Endothelial cell of umbilical vein (primary cell): ENCODE measurements around the gene LCN15. TPM values are rescaled to one million over a fixed set of nuclear protein-coding genes. Genes with fewer than 3 reads are reported as not detected.

Experiments
- BruUV-seq: library from RNA; stranded (reverse); fragments of 400-500 nt; replicated peaks from 2 replicates; lab custom pipeline; 2021; lab: Mats Ljungman, UMichigan
- CTCF ChIA-PET: fragments of 300-600, 350-600 bp; sonication (Branson Sonifier 250); formaldehyde crosslinking; loops from one replicate; lab custom pipeline; 2021; ENCODE audit warnings: antibody characterized with exemption, inconsistent platforms; lab: Charles Lee
- POLR2A ChIA-PET: fragments of 300-600, 350-600 bp; sonication (Branson Sonifier 250); formaldehyde crosslinking; loops from one replicate; lab custom pipeline; 2021; ENCODE audit warnings: antibody characterized with exemption, inconsistent platforms; lab: Charles Lee
- DNase-seq: peaks from one replicate; pipeline ENCODE4 v3.0.0-alpha.2; 2011; ENCODE audit warnings: low read depth, low spot score
- FAIRE-seq: peaks from 2 replicates; lab custom pipeline; 2011; peaks lifted over from hg19 to GRCh38; lab: Jason Lieb, UNC
- H2AFZ ChIP-seq: 2 replicates; pipeline ENCODE4 v1.6.0; 2012; ENCODE audit warnings: low read depth, low read length, control low read depth, inconsistent platforms
- H3K27ac ChIP-seq: 2 replicates; pipeline ENCODE4 v1.5.1; 2011; ENCODE audit warnings: low read depth, mild to moderate bottlenecking, control low read depth, low read length, moderate library complexity; ENCODE audit not compliant: insufficient read depth
- H3K27me3 ChIP-seq, 2 experiments: 2 replicates each; pipeline versions ENCODE4 v1.6.0 to v1.6.1; 2011; ENCODE audit warnings: low read length in 2 of 2, mixed read lengths in 1 of 2; ENCODE audit not compliant: control insufficient read depth in 2 of 2, insufficient read depth in 2 of 2
- H3K36me3 ChIP-seq, 2 experiments: 2 replicates in 1 of 2; 3 replicates in 1 of 2; pipeline ENCODE4 v1.5.1; 2011; ENCODE audit warnings: low read length in 2 of 2, mild to moderate bottlenecking in 1 of 2, moderate library complexity in 1 of 2; ENCODE audit not compliant: control insufficient read depth in 2 of 2, insufficient read depth in 2 of 2; ENCODE audit errors: extremely low read depth in 1 of 2
- H3K4me1 ChIP-seq: 3 replicates; pipeline ENCODE4 v1.5.1; 2011; ENCODE audit warnings: mild to moderate bottlenecking, low read length; ENCODE audit not compliant: control insufficient read depth, insufficient read depth; ENCODE audit errors: extremely low read depth
- H3K4me2 ChIP-seq: 2 replicates; pipeline ENCODE4 v1.6.1; 2011; ENCODE audit warnings: low read length, control low read depth, mixed read lengths; ENCODE audit not compliant: insufficient read depth
- H3K4me3 ChIP-seq, 3 experiments: fragments of 200-600 bp in 1 of 3; sonication (generic), shearing (Covaris generic) in 1 of 3; replicated peaks in 1 of 3; 2 replicates each; pipeline ENCODE4 v1.5.1; 2011 to 2016; ENCODE audit warnings: control low read depth in 3 of 3, low read length in 3 of 3, mild to moderate bottlenecking in 2 of 3, inconsistent platforms in 1 of 3, low read depth in 1 of 3, moderate library complexity in 1 of 3; ENCODE audit not compliant: insufficient read depth in 1 of 3
- H3K79me2 ChIP-seq: 2 replicates; pipeline ENCODE4 v1.6.0; 2012; ENCODE audit warnings: low read length, inconsistent platforms; ENCODE audit not compliant: control insufficient read depth, insufficient read depth
- H3K9ac ChIP-seq: replicated peaks from 2 replicates; pipeline ENCODE3; 2011; ENCODE audit warnings: low read length, control low read depth; ENCODE audit not compliant: insufficient read depth; ENCODE audit errors: extremely low read depth
- H3K9me1 ChIP-seq: replicated peaks from 3 replicates; pipeline ENCODE4 v1.6.0; 2011; ENCODE audit warnings: mild to moderate bottlenecking, low read length; ENCODE audit not compliant: control insufficient read depth, insufficient read depth; ENCODE audit errors: extremely low read depth
- H3K9me3 ChIP-seq: replicated peaks from 2 replicates; pipeline ENCODE4 v1.5.1; 2012; ENCODE audit warnings: low read length, inconsistent platforms; ENCODE audit not compliant: control insufficient read depth, insufficient read depth
- H4K20me1 ChIP-seq: replicated peaks from 2 replicates; pipeline ENCODE3; 2011; ENCODE audit warnings: mild to moderate bottlenecking, low read length; ENCODE audit not compliant: control insufficient read depth, insufficient read depth; ENCODE audit errors: extremely low read depth
- EZH2 ChIP-seq: IDR thresholded peaks from 2 replicates; pipeline ENCODE4 v1.6.1; 2012; ENCODE audit warnings: borderline replicate concordance, low read depth, mild to moderate bottlenecking, moderate library complexity, low read length, inconsistent platforms; ENCODE audit not compliant: severe bottlenecking
- FOS ChIP-seq: IDR thresholded peaks from 2 replicates; pipeline ENCODE4 v1.6.1; 2011; ENCODE audit warnings: mild to moderate bottlenecking, low read length, moderate library complexity, borderline replicate concordance; ENCODE audit not compliant: insufficient read depth
- GATA2 ChIP-seq: IDR thresholded peaks from 2 replicates; pipeline ENCODE4 v1.7.0; 2011; ENCODE audit warnings: low read depth, mild to moderate bottlenecking, moderate library complexity, mixed read lengths, low read length; ENCODE audit not compliant: insufficient read length, insufficient read depth
- JUN ChIP-seq: IDR thresholded peaks from 2 replicates; pipeline ENCODE4 v1.6.1; 2011; ENCODE audit warnings: borderline replicate concordance, low read depth; ENCODE audit not compliant: insufficient read length, insufficient read depth
- MYC ChIP-seq: IDR thresholded peaks from one replicate; pipeline ENCODE4 v1.6.1; 2011; ENCODE audit warnings: mild to moderate bottlenecking, low read depth, low read length
- POLR2A ChIP-seq: IDR thresholded peaks from 2 replicates; pipeline ENCODE4 v1.6.1; 2012; ENCODE audit warnings: low read depth, mild to moderate bottlenecking, control low read depth, low read length
- POLR2AphosphoS5 ChIP-seq: IDR thresholded peaks from 2 replicates; pipeline ENCODE4 v1.6.1; 2012; ENCODE audit warnings: low read depth, mild to moderate bottlenecking, control low read depth, low read length, moderate library complexity; ENCODE audit not compliant: insufficient read depth
- dilution Hi-C: fragments of 300-500 bp; cut with MboI; formaldehyde crosslinking; loops from one replicate; pipeline ENCODE4 v1.15.0; 2019; ENCODE audit warnings: low sequenced_read_pairs; ENCODE audit not compliant: extremely low pct_ligation_motif_present
- intact Hi-C: fragments of 100-400 bp; cut with micrococcal nuclease; formaldehyde crosslinking; loops from one replicate; pipeline ENCODE4 v1.10.0; 2022
- polyA plus RNA-seq, 4 experiments: library from polyadenylated mRNA; depleted of rRNA in 3 of 4; stranded (reverse) in 3 of 4; unstranded in 1 of 4; fragments of >200 nt; gene quantifications; 2 replicates each; pipeline versions ENCODE4 v1.2.1 to v1.2.3, GENCODE V29; 2011 to 2012; ENCODE audit warnings: missing spikeins in 1 of 4
- total RNA-seq: library from RNA; stranded (reverse); gene quantifications from 2 replicates; pipeline ENCODE4 v1.2.3, GENCODE V29; 2021
- TF ChIP-seq, protein P1 (sequence below), 2 donors: IDR thresholded peaks; 1 replicate in 1 of 2; 2 replicates in 1 of 2; pipeline ENCODE4 v1.5.1; 2011; ENCODE audit warnings: low read length in 2 of 2, mild to moderate bottlenecking in 2 of 2, moderate library complexity in 2 of 2, control low read depth in 1 of 2, inconsistent platforms in 1 of 2, low read depth in 1 of 2; ENCODE audit not compliant: insufficient read depth in 1 of 2; ENCODE audit errors: extremely low read depth in 1 of 2
- TF ChIP-seq, protein P2 (sequence below): IDR thresholded peaks from 2 replicates; pipeline ENCODE4 v1.6.1; 2011; ENCODE audit not compliant: insufficient read depth, insufficient read length

LCN15 gene
- total and polyA plus RNA-seq, 2 donors (not counting 3 experiments of a cell fraction or from before 2014, with no cell fraction given) = not detected

DNA sequence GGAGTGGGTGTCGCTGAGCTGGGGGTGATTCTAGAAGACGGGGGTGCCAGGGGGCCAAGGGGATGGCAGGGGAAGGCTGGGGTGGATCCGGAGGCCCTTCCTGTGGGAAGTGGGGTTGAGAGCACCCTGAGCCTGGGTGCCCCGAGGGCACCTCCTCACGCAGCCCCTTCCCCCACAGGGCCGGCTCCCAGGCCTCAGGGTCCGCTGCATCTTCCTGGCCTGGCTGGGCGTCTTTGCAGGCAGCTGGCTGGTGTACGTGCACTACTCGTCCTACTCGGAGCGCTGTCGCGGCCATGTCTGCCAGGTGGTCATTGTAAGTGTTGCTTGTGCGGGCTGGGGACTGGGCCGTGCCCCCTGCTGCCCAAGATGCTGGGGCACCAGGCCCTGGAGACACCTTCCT, 46.9 kb downstream of the LCN15 start:
- TF ChIP-seq FOS (no peak), POLR2AphosphoS5 (no peak), GATA2 (no peak), EZH2 (no peak), JUN (no peak), POLR2A (no peak), MYC (no peak)
- TF ChIP-seq, protein P1, sequence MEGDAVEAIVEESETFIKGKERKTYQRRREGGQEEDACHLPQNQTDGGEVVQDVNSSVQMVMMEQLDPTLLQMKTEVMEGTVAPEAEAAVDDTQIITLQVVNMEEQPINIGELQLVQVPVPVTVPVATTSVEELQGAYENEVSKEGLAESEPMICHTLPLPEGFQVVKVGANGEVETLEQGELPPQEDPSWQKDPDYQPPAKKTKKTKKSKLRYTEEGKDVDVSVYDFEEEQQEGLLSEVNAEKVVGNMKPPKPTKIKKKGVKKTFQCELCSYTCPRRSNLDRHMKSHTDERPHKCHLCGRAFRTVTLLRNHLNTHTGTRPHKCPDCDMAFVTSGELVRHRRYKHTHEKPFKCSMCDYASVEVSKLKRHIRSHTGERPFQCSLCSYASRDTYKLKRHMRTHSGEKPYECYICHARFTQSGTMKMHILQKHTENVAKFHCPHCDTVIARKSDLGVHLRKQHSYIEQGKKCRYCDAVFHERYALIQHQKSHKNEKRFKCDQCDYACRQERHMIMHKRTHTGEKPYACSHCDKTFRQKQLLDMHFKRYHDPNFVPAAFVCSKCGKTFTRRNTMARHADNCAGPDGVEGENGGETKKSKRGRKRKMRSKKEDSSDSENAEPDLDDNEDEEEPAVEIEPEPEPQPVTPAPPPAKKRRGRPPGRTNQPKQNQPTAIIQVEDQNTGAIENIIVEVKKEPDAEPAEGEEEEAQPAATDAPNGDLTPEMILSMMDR (IDR thresholded peaks at IDR 0.05; ENCODE audit: extremely low read depth in 1 of 2, insufficient read depth in 1 of 2, low read depth in 1 of 2, low read length in 2 of 2) = no peak
- TF ChIP-seq, protein P2, sequence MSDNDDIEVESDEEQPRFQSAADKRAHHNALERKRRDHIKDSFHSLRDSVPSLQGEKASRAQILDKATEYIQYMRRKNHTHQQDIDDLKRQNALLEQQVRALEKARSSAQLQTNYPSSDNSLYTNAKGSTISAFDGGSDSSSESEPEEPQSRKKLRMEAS = no peak
- intact Hi-C loops (no loop called here), dilution Hi-C loops (no loop called here)
- H3K27ac ChIP-seq = no peak overlapping the region
- H3K9ac ChIP-seq = no peak overlapping the region
- no peak overlapping the region for H2AFZ ChIP-seq
- H4K20me1 ChIP-seq = no peaks in the 10 kb centered on the region
- ChIA-PET POLR2A (interaction anchor here (0.6 to 3.6 kb wide), 2 partner anchors 10 to 571 kb away, joined by 4 to 20 read pairs; no protein-coding TSS in a partner anchor), CTCF (interaction anchor here (1.4 kb wide), 1 partner anchor 46 kb away, joined by 3 read pairs; no protein-coding TSS in a partner anchor)
- H3K36me3 ChIP-seq = peaks cover 0 to 13% of the 10 kb centered on the region in 2 experiments
- DNase-seq (no peak), FAIRE-seq (no peak)
- H3K4me2 ChIP-seq = no peak overlapping the region
- H3K4me3 ChIP-seq = no peak overlapping the region
- H3K9me3 ChIP-seq = no peaks in the 10 kb centered on the region
- no peaks in the 10 kb centered on the region for H3K9me1 ChIP-seq
- H3K27me3 ChIP-seq = no peaks in the 10 kb centered on the region
- H3K4me1 ChIP-seq = peaks cover 67% of the 10 kb centered on the region
- peaks cover 63% of the 10 kb centered on the region for H3K79me2 ChIP-seq
- BruUV-seq = no TSS peak
